Stimulated activated CD4-positive, alpha-beta T cell treated with anti-CD3 and anti-CD28 coated beads, Interleukin-12 subunit alpha, Interleukin-12 subunit beta, amount 100 ng/mL, for 4 hours (primary cell): ENCODE measurements around the gene ESYT2.

ENCODE experiments used
- DNase-seq: peaks from one replicate; pipeline ENCODE4 v3.0.0-alpha.2; 2020

The ESYT2 gene

DNA sequence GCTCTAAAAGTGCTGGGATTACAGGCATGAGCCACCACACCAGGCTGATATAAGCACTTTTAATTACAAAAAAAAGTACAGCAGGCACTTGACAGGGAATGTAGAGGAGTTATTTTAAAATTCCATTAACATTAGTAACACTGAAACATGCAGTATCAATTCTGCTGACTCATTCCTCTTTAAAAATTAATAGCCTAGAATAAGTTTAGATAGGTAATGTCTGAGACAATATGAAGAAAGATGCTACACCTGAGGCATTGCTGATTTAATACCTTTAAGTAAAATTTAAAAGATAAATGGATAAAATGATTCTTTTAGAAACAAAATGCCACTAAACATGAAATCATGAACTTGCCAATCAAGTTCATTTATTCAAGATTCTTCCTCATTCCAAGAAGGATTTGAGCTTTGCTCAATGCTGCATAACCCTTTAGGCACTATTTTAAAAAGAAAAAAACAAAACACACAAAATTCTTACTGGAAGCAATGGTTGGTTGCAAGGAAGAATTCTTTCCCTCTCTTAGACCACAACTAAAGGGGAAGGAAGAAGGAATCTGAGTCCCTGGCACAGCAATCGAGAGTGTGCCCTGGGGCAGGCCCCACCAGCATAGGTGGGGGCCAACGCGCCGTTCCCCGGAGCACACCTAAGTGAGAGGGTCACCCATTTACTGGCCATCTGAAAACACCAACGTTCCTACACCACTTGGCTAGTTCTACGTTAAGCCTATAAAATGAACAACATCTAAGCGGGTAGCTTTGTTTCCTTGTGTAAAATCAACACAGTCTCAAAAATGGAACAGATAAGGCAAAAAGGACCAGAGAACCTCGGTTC is 26.6 kb downstream of the ESYT2 start:
- no peak for DNase-seq

- DNase-seq = no peak
Measured at GRCh38 chr7:158798741-158799140, 30.6 kb downstream of the ESYT2 start.

DNA sequence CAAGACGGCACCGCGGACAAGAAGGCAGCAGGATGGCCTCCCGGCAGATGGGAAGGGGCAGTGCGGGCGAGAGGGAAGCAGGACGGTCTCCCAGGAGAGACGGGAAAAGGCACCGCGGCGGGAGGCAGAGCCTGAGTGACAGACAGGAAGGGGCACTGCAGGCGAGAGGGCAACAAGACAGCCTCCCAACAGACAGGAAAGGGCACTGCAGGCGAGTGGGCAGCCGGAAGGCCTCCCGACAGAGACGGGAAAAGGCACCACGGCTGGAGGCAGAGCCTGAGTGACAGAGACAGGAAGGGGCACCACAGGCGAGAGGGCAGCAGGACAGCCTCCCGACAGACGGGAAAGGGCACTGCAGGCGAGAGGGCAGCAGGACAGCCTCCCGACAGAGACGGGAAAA is 32.6 kb downstream of the ESYT2 start:
- DNase-seq = no peak

DNA sequence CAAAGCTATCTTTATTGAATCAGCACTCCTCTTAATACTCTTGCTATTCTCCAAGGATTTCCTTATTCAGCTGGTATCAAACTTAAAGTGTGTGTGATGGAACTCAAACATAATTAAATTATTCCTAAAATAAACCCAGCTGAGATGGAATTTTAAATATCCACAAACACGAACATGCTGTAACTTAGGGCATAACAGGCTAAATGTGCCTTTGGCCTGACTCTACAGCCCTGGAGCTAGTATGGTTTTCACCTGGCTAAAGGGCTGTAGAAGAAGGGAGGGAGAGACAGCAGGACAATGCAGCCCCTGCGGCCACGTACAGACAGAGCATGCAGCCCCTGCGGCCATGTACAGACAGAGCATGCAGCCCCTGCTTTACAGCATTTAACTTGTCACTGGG is 34.0 kb downstream of the ESYT2 start:
- no peak for DNase-seq

- DNase-seq = no peak
Measured at GRCh38 chr7:158791107-158791506, 38.2 kb downstream of the ESYT2 start.

GRCh38 chr7:158789842-158790241 is 39.5 kb downstream of the ESYT2 start:
- no peak for DNase-seq

- DNase-seq = no peak
Measured at GRCh38 chr7:158786898-158787297, 42.4 kb downstream of the ESYT2 start.

DNA sequence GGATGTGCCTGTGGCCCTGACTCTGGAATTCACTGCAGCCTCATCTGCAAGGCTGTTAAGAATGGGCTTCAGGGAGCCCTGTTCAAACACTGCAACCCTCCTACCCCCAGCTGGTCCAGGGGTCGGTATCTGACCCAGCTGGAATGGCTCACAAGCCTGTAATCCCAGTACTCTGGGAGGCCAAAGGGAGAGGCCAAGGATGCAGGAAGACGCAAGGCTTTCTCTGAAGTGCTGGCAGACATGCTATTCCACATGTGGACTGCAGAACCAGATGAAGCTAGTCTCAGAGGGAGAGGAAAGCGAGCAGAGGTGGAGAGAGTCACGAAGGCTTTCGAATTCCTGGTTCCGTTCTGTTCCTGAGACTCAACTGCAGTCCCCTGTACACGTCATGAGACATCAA is 45.0 kb downstream of the ESYT2 start:
- DNase-seq = no peak

DNA sequence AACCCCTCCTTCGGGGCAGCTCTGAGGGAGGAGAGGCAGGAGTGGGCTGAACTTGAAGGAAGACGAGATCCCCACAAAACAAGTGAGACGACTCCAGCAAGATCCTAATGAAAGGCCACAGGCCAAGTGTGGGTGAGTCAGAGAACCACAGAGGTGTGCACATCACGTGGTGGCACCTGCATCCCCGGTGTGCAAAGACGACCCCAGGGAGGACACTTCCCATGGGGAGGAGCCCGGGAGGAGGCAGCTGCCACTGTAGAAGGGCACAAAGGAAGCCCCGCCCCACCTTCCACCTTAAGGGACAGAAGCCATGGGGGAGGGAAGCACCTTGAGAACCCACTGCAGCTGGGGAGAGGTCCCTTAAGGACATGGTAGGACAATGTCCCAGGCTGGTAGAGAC is 45.7 kb downstream of the ESYT2 start:
- DNase-seq = no peak

GRCh38 chr7:158782761-158783401 is 46.4 kb downstream of the ESYT2 start:
- no peak for DNase-seq

DNA sequence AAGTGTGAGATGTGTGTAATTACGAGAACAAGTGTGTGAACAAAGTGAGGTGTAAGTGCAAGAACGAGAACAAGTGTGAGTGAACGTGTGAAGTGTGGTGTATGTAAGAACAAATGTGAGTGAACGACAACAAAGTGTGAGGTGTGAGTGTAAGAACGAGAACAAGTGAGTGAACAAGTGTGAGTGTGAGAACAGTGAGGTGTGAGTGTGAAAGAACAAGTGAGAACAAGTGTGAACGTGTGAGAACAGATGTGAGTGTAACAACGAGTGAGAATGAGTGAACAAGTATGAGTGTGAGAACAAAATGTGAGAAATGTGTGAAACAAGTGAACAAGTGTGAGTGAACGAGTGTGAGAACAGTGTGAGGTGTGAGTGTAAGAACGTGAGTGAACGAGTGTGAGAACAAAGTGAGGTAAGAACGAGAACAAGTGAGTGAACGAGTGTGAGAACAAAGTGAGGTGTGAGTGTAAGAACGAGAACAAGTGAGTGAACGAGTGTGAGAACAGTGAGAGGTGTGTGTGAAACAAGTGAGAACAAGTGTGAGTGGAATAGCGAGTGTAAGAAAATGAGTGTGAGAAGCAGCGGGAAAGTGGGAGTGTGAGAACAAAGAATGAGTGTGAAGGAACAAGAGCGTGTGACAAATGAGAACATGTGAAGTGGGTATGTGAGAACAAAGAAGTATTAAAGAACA is 47.2 kb downstream of the ESYT2 start:
- DNase-seq = no peak

DNA sequence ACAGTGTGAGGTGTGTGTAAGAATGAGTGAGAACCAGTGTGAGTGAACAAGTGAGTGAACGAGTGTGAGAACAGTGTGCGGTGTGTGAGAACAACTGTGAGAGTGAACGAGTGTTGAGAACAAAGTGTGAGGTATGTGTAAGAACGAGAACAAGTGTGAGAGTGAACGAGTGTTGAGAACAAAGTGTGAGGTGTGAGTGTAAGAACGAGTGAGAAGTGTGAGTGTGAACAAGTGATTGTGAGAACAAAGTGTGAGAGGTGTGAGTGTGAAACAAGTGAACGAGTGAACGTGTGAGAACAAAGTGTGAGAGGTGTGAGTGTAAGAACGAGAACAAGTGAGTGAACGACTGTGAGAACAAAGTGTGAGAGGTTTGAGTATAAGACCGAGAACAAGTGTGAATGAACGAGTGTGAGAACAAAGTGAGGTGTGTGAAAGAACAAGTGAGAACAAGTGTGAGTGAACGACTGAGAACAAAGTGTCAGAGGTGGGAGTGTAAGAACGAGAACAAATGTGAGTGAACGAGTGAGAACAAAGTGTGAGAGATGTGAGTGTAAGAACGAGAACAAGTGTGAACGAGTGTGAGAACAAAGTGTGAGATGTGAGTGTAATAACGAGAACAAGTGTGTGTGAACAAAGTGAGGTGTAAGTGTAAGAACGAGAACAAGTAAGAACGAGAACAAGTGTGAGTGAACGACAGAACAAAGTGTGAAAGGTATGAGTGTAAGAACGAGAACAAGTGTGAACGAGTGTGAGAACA is 47.9 kb downstream of the ESYT2 start:
- DNase-seq = no peak

DNA sequence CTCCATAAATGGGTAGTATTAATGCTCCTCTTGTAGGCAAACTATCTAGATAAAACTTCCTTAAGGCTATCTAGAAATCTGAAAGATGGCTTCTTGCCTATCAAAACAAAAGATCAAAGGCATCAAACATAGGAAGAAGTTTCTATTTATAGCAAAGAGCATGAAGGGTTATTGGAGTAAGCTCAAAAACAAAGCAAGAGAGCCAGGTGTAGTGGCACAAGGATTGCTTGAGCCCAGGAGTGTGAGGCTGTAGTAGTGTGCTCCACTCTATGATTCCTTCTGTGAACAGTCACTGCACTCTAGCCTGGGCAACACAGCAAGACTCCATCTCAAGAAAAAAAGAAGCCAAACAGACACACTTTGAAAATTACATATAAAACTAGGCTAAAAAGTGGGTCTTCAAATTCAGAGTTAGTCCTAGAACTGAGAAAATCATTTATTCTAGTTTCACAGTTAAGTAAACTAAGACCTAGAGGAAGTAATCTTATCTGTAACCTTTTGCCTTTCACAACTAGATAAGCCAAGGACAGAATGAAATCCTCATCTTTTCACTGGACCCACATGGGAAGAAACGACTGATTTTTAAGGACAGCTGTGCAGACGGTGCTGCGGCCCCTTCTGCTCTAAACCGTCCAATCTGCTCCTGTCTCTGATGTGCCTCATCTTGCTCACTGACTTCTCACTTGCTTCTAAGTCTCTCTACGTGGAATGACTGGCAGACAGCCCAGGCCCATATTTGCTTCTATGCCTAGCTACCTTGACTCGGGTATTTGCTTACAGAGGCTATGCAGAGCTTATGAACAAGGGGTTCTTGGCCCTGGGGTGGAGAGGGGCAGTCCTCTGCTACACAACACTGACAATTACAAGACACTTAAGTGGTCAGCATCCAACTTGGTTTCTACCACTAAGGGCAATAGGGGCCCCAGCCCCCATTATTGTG is 50.0 kb downstream of the ESYT2 start:
- no peak for DNase-seq

GRCh38 chr7:158778471-158778870 is 50.8 kb downstream of the ESYT2 start:
- DNase-seq = no peak

DNA sequence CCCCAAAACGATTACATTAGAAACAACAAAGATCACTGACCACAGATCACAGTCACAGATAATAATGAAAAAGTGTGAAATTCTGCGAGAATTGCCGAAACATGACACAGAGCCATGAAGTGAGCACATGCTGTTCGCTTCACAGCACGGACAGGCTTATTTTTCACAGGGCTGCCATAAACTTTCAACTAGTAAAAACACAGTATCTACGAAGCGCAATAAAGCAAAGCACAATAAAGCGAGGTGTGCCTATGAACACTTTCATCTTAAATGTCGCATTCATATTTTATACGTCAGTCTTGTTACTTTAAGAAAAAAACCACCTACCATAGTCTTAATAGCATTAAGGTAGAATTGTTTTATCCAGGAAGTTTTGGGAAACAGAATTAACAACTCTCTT is 51.5 kb downstream of the ESYT2 start:
- DNase-seq = no peak

- no peak for DNase-seq
Measured at GRCh38 chr7:158776474-158776873, 52.8 kb downstream of the ESYT2 start.

GRCh38 chr7:158774952-158775351 is 54.4 kb downstream of the ESYT2 start:
- no peak for DNase-seq

DNA sequence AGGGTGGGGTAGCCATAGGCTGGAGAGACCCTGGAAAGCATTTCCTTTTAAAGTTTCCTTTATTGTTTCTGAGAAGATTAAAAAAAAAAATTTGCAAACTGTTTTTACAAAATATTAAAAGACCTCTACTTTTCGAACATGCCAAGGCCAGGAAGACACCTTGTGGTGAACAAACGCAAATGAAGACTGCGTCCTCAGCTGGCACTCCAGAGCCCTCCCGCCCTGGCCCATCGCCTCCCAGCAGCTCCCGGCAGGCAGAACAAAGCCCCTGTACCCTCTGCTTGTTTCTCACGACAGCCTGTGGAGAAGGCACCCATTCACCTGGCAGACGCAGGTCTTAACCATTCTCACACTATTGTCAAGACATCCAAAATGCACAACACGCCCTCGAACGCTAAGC is 56.4 kb downstream of the ESYT2 start:
- DNase-seq = no peak

GRCh38 chr7:158771213-158771834 is 58.0 kb downstream of the ESYT2 start:
- no peak for DNase-seq

DNA sequence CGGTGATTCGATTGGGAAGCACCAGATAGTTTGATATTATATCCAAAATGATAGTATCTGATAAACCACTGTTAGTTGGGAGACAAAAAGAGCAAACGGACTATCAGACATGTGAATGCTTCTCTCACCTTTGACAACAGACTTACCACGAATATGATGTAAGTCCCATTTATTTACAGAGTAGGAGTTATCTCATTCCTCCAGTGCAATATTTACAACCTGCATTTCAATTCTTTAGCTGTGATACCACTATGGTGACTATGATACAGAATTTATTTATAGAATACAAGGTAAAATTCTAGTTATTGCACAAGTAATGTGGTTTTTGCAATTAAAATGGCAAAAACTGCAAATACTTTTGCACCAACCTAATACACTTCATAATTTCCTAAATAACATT is 61.6 kb downstream of the ESYT2 start:
- no peak for DNase-seq

- DNase-seq = no peak
Measured at GRCh38 chr7:158766570-158767281, 62.6 kb downstream of the ESYT2 start.
